ENCODE measurements around the gene ZNF672.

The ZNF672 gene

DNA sequence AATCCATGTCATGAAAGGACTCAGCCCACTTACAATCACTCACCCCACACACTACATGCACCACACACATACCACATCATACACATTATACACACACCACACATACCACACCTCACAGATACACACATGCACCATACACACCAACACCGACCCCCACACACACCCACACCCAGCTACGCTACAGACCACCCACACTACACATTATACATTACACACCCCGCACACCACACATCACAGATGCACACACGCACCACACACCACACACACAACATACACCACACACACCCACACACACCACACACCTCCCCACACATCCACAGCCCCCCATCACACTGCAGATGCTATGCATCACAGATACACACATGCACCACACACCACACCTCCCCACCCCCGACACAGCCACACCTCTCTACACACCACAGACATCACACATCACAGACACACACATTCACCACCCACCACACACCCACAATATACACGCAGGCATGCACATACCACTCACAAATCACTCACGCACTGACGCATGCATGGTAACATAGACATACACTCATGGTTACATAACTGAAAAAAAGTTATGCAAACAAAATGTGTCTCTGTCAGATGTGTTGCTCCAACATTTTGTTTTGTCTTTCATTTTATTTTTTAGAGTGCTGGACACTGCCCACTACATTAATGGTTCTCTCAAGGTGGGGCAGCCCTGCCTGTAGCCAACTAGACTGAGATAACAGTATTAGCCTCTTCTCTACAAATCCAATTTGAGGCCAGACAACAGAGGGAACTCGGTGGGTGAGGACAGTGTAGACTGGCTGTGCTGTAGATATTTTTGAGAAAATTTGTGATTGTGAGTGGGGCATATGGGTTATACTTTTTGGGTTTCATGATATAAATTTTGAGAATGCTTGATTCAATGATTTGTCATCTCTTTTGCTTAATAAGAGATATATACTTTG, 52.8 kb downstream of the ZNF672 start:
- no peak for DNase-seq (ENCODE audit: low spot score)

DNA sequence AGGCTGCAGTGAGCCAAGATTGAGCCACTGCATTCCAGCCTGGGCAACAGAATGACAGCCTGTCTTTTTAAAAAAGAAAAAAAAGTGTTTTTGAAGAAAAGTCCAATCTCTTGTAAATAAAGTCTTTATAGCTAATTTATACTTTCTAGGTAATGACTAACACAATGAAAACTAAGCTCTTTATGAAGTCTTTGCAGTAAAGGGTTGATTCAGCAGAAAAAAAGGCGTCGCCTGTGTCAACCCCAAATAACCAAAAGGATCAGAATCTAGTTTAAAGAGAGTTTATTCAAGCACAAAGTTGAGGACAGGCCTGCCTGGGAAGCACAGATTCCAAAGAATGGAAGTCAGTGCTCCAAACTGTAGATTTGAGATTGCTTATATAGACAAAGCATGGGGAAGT, 53.7 kb downstream of the ZNF672 start:
- DNase-seq (ENCODE audit: low spot score), result no peak

DNA sequence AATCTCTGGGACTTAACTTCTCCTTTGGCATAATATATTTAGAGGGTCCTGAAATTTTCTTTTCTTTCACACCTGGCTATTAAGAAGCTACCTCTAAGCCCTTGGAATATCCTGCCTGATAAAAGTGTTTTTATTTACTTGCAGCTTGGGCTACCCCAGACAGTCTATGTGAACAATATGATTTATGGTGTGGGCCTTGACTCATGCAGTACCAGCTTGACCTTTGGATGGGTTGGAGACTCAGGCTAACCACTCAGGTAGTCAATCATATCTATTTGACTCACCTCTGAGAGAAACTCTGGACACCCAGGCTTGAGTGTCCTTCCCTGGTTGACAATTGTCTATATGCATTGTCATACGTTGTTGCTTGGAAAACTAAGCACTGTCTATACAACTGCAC, 54.6 kb downstream of the ZNF672 start:
- DNase-seq (ENCODE audit: low spot score), result peak; percentile 49

DNA sequence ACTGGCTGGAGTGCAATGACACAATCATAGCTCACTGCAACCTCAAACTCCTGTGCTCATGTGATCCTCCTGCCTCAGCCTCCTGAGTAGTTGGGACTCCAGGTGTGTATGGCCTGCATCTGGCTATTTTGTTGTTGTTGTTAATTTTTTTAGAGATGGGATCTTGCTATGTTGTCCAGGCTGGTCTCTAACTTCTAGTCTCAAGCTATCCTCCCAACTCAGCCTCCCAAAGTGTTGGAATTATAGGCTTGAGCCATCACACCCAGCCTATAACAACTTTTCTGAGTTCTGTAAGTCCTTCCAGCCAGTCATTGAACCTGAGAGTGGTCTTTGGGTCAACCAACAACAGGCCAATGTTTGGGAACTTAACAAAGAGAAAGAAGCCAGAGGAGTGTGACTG, 56.8 kb downstream of the ZNF672 start:
- DNase-seq (ENCODE audit: low spot score), result no peak

DNA sequence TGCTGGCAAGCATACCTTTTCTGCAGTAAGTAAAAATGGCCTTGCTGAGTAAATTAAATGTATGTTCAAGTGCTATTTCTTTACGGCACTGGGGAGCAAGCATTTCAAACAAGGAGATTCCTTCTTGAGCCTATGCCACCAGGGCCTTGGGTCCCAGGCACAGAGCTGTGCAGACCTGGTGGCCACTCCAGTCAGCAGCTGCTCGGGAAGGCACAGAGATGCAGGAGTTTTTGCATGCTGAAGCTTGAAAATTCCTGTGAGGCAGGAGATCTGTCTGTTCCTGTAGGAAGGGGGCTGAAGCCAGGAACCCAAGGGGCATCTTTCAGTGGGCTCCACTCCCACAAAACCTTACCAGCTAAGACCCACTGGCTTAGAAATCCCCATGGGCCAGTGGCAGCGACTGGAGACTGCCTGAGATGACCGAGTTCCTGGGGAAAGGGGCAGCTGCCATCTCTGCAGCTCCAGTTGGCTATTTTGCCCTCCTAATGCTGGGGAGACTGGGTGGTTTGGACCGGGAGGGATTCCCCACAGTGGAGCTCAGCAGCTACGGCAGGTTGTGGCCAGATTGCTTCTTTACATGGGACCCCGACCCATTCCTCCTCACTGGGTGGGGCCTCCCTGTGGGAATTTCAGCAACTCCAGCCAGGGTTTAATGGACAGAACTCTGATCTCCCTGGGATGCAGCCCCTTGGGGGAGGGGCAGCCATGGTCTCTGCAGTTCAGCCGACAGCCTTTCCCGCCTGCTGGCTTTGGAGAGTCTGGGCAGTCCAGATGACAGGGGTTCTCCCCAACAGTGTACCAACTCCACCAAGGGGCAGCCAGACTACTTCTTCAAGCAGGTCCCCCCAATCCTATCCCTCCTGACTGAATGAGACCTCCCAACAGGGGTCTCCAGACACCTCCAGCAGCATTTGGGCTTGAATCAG, 59.7 kb downstream of the ZNF672 start:
- no peak for DNase-seq (ENCODE audit: low spot score)
